HCT116 (cell line): ENCODE measurements around the gene CCDC116. TPM values are rescaled to one million over a fixed set of nuclear protein-coding genes. Genes with fewer than 3 reads are reported as not detected.

Experiments
- ATAC-seq: fragments of 200-7000 bp; cut with Tn5 transposase; 2 replicates; pipeline ENCODE4 v1.9.1; 2020; ENCODE audit warnings: mild to moderate bottlenecking, moderate library complexity
- BruUV-seq: library from RNA; stranded (reverse); fragments of 400-500 nt; replicated peaks from 2 replicates; lab custom pipeline; 2021; lab: Mats Ljungman, UMichigan
- CTCF ChIA-PET: fragments of 300-600 bp; sonication (Branson Sonifier 250); formaldehyde crosslinking; loops from one replicate; lab custom pipeline; 2021; ENCODE audit warnings: antibody characterized with exemption; lab: Charles Lee
- POLR2A ChIA-PET: fragments of 300-600, 350-600 bp; sonication (Branson Sonifier 250); formaldehyde crosslinking; loops from one replicate; lab custom pipeline; 2021; ENCODE audit warnings: antibody characterized with exemption; lab: Charles Lee
- RAD21 ChIA-PET, 2 experiments: fragments of 300-600 bp; sonication (Branson Sonifier 250); formaldehyde crosslinking; loops; one replicate each; lab custom pipeline; 2023; ENCODE audit warnings: low total read pairs in 2 of 2; ENCODE audit not compliant: uncharacterized antibody in 2 of 2, unreplicated experiment in 2 of 2, low non-redundant PET in 1 of 2; lab: Charles Lee
- DNase-seq: peaks from one replicate; pipeline ENCODE4 v3.0.0-alpha.2; 2010; ENCODE audit warnings: low read depth, low spot score
- H2AFZ ChIP-seq: fragments of 200-600 bp; shearing (Covaris generic), sonication (generic); 2 replicates; pipeline ENCODE4 v1.6.1; 2017; ENCODE audit warnings: low read depth, mixed run types, mixed read lengths, antibody characterized with exemption, low read length; ENCODE audit not compliant: poor library complexity, severe bottlenecking
- H3K27ac ChIP-seq: 2 replicates; pipeline ENCODE4 v1.5.1; 2012; ENCODE audit warnings: low read depth, low read length
- H3K27me3 ChIP-seq: fragments of 200-600 bp; sonication (generic); 2 replicates; pipeline ENCODE4 v1.6.1; 2016; ENCODE audit warnings: mixed run types, low read length, mixed read lengths; ENCODE audit not compliant: insufficient read depth
- H3K36me3 ChIP-seq, 2 experiments: fragments of 200-500 bp in 1 of 2; fragments of 200-600 bp in 1 of 2; sonication (Bioruptor generic) in 1 of 2; sonication (generic) in 1 of 2; 2 replicates each; pipeline versions ENCODE4 v1.5.1 to v1.6.1; 2014 to 2016; ENCODE audit warnings: low read length in 2 of 2, inconsistent platforms in 1 of 2, mixed read lengths in 1 of 2, mixed run types in 1 of 2; ENCODE audit not compliant: insufficient read depth in 2 of 2, control insufficient read depth in 1 of 2
- H3K4me1 ChIP-seq, 2 experiments: fragments of 200-600 bp in 1 of 2; sonication (generic) in 1 of 2; 2 replicates each; pipeline versions ENCODE4 v1.5.1 to v1.6.1; 2012 to 2017; ENCODE audit warnings: low read length in 2 of 2, inconsistent platforms in 1 of 2, mild to moderate bottlenecking in 1 of 2, mixed read lengths in 1 of 2, mixed run types in 1 of 2, moderate library complexity in 1 of 2; ENCODE audit not compliant: insufficient read depth in 2 of 2, control insufficient read depth in 1 of 2
- H3K4me2 ChIP-seq: fragments of 200-600 bp; sonication (generic); 2 replicates; pipeline ENCODE4 v1.6.1; 2017; ENCODE audit warnings: mixed run types, low read length, mixed read lengths
- H3K4me3 ChIP-seq, 2 experiments: fragments of 200-600 bp in 1 of 2; sonication (generic) in 1 of 2; replicated peaks in 1 of 2; 2 replicates each; pipeline ENCODE4 v1.5.1; 2011 to 2016; ENCODE audit warnings: low read length in 2 of 2, control low read depth in 1 of 2, low read depth in 1 of 2, mild to moderate bottlenecking in 1 of 2, mixed read lengths in 1 of 2, mixed run types in 1 of 2
- H3K79me2 ChIP-seq: fragments of 200-600 bp; sonication (generic); 2 replicates; pipeline ENCODE4 v1.6.1; 2017; ENCODE audit warnings: mild to moderate bottlenecking, mixed run types, low read length, moderate library complexity, mixed read lengths; ENCODE audit not compliant: insufficient read depth
- H3K9ac ChIP-seq: fragments of 200-600 bp; sonication (generic); 2 replicates; pipeline ENCODE4 v1.6.1; 2016; ENCODE audit warnings: low read length, mixed read lengths
- H3K9me2 ChIP-seq: fragments of 200-600 bp; sonication (generic), shearing (Covaris generic); 2 replicates; pipeline ENCODE4 v1.6.1; 2017; ENCODE audit warnings: mixed run types, mild to moderate bottlenecking, moderate library complexity; ENCODE audit not compliant: insufficient read depth
- H3K9me3 ChIP-seq, 2 experiments: fragments of 200-500 bp in 1 of 2; fragments of 200-600 bp in 1 of 2; sonication (Bioruptor generic) in 1 of 2; sonication (generic) in 1 of 2; 2 replicates each; pipeline ENCODE4 v1.6.1; 2014 to 2017; ENCODE audit warnings: low read length in 2 of 2, mixed read lengths in 2 of 2, inconsistent platforms in 1 of 2, low read depth in 1 of 2, mild to moderate bottlenecking in 1 of 2, mixed run types in 1 of 2, moderate library complexity in 1 of 2; ENCODE audit not compliant: control insufficient read depth in 1 of 2, insufficient read depth in 1 of 2
- H4K20me1 ChIP-seq: fragments of 200-600 bp; sonication (generic), shearing (Covaris generic); 2 replicates; pipeline ENCODE4 v1.6.1; 2017; ENCODE audit warnings: mixed run types, mild to moderate bottlenecking, moderate library complexity; ENCODE audit not compliant: insufficient read depth
- CEBPB ChIP-seq: IDR thresholded peaks from 2 replicates; pipeline ENCODE4 v1.6.1; 2012; ENCODE audit warnings: low read depth
- CTCF ChIP-seq, 3 experiments: fragments of 200-600 bp in 1 of 3; sonication (generic) in 1 of 3; IDR thresholded peaks in 2 of 3; conservative IDR thresholded peaks in 1 of 3; 2 replicates each; pipeline ENCODE4 v1.5.1; 2012 to 2017; ENCODE audit warnings: low read depth in 2 of 3, low read length in 2 of 3, antibody characterized with exemption in 1 of 3, borderline replicate concordance in 1 of 3, control low read depth in 1 of 3, mild to moderate bottlenecking in 1 of 3, mixed read lengths in 1 of 3, mixed run types in 1 of 3, moderate library complexity in 1 of 3; ENCODE audit not compliant: insufficient read depth in 1 of 3
- EGR1 ChIP-seq: IDR thresholded peaks from 2 replicates; pipeline ENCODE4 v1.6.1; 2012; ENCODE audit warnings: low read depth
- EZH2 ChIP-seq: fragments of 200-600 bp; sonication (generic); IDR thresholded peaks from 2 replicates; pipeline ENCODE4 v1.6.1; 2017; ENCODE audit warnings: antibody characterized with exemption, mixed run types
- EZH2phosphoT487 ChIP-seq: fragments of 200-600 bp; IDR thresholded peaks from 2 replicates; pipeline ENCODE4 v1.6.1; 2018; ENCODE audit warnings: antibody characterized with exemption, borderline replicate concordance
- POLR2AphosphoS5 ChIP-seq: IDR thresholded peaks from 2 replicates; pipeline ENCODE4 v1.6.1; 2011; ENCODE audit warnings: mild to moderate bottlenecking, low read depth, low read length, moderate library complexity
- RAD21 ChIP-seq: IDR thresholded peaks from 2 replicates; pipeline ENCODE4 v1.6.1; 2012; ENCODE audit warnings: low read depth, mild to moderate bottlenecking
- SIN3A ChIP-seq: IDR thresholded peaks from 2 replicates; pipeline ENCODE4 v1.6.1; 2012; ENCODE audit warnings: low read depth
- TCF7L2 ChIP-seq: IDR thresholded peaks from 2 replicates; pipeline ENCODE4 v1.7.0; 2011; ENCODE audit warnings: borderline replicate concordance, inconsistent platforms; ENCODE audit not compliant: insufficient read depth, insufficient read length; ENCODE audit errors: extremely low read depth
- YY1 ChIP-seq: IDR thresholded peaks from 2 replicates; pipeline ENCODE4 v1.6.1; 2011; ENCODE audit warnings: low read length, low read depth, moderate library complexity, mild to moderate bottlenecking; ENCODE audit not compliant: insufficient replicate concordance; ENCODE audit errors: extremely low read depth
- ZBTB33 ChIP-seq: IDR thresholded peaks from 2 replicates; pipeline ENCODE4 v1.6.1; 2011; ENCODE audit warnings: mild to moderate bottlenecking, low read length, moderate library complexity; ENCODE audit not compliant: insufficient replicate concordance; ENCODE audit errors: extremely low read depth
- ZFX ChIP-seq: fragments of 450-650 bp; IDR thresholded peaks from 2 replicates; pipeline ENCODE4 v1.6.1; 2017
- intact Hi-C: fragments of 100-400 bp; cut with micrococcal nuclease; formaldehyde crosslinking; loops from 2 replicates; pipeline ENCODE4 v1.10.0; 2022
- total RNA-seq: library from RNA; stranded (reverse); gene quantifications from one replicate; pipeline ENCODE4 v1.2.1, GENCODE V29; 2021; ENCODE audit not compliant: unreplicated experiment
- TF ChIP-seq, protein P1 (sequence below): IDR thresholded peaks from 2 replicates; pipeline ENCODE4 v1.6.1; 2012

Gene CCDC116
- total RNA-seq, 1 experiment from 2014 or later = 0.66 TPM

DNA sequence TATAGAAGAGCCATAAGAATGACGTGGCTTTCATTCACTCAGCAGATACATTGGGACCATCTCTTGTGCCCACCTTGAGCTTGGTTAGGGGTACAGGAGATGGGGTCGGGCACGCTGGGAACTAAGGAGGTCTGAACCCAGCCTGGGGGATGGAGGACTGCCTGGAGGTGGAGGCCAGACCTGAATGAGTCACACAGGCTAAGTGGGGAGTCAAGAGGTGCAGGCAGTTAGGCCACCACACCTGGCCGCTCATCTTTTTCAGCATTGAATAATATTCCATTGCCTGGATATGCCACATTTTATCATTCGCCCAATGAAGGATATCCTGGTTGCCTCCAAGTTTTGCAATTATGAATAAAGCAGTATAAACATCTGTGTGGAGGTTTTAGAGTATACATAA lies 29.4 kb downstream of the CCDC116 start:
- Histone ChIP-seq H3K36me3 (no peaks in the 10 kb centered on the region), H3K9ac (no peak overlapping the region), H3K27ac (no peak overlapping the region)
- ChIA-PET POLR2A (no interaction called here), CTCF (no interaction called here)
- TF ChIP-seq EZH2 = no peak
- no peak for TF ChIP-seq ZBTB33
- TF ChIP-seq POLR2AphosphoS5 = no peak
- TF ChIP-seq, protein P1, sequence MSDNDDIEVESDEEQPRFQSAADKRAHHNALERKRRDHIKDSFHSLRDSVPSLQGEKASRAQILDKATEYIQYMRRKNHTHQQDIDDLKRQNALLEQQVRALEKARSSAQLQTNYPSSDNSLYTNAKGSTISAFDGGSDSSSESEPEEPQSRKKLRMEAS = no peak
- no peak for TF ChIP-seq CTCF (IDR thresholded peaks at IDR 0.05 in 2 of 3, conservative IDR thresholded peaks at IDR 0.05 in 1 of 3; ENCODE audit: borderline replicate concordance in 1 of 3, insufficient read depth in 1 of 3, low read depth in 2 of 3, low read length in 2 of 3)
- no peak for TF ChIP-seq EZH2phosphoT487
- no peak for TF ChIP-seq ZFX
- TF ChIP-seq EGR1 = no peak
- TF ChIP-seq CEBPB = no peak
- no peak for TF ChIP-seq RAD21
- TF ChIP-seq TCF7L2 = no peak
- TF ChIP-seq SIN3A = no peak
- no peak for TF ChIP-seq YY1
- TF ChIP-seq, all 23 proteins: peak for 0
- RAD21 ChIA-PET = no interaction called here
- ATAC-seq = no peak
- Histone ChIP-seq H3K4me3 (no peak overlapping the region), H3K4me2 (no peak overlapping the region), H4K20me1 (no peaks in the 10 kb centered on the region), H3K27me3 (no peaks in the 10 kb centered on the region), H2AFZ (no peak overlapping the region), H3K4me1 (peaks cover 8 to 27% of the 10 kb centered on the region in 2 experiments; a peak in 3 of 4 replicates), H3K9me2 (no peaks in the 10 kb centered on the region), H3K9me3 (no peaks in the 10 kb centered on the region), H3K79me2 (peaks cover 8% of the 10 kb centered on the region; the same call in 1 of the 2 replicates)
- DNase-seq = no peak
- intact Hi-C loops = no loop called here
- no TSS peak for BruUV-seq
